GM23338 (cell line): ENCODE measurements around the gene ATP5MK. TPM values are rescaled to one million over a fixed set of nuclear protein-coding genes. Genes with fewer than 3 reads are reported as not detected.

Experiments used
- ATAC-seq: fragments of 200-7000 bp; cut with Tn5 transposase; 3 replicates; pipeline ENCODE4 v1.9.1; 2020
- DNase-seq: peaks from one replicate; pipeline ENCODE4 v3.0.0-alpha.2; 2015; ENCODE audit warnings: low spot score
- H2AFZ ChIP-seq: fragments of 200-600 bp; sonication (generic); 2 replicates; pipeline ENCODE4 v1.8.0; 2016; ENCODE audit warnings: antibody characterized with exemption, mild to moderate bottlenecking, moderate library complexity
- H3F3A ChIP-seq: fragments of 200-600 bp; sonication (generic); replicated peaks from 2 replicates; pipeline ENCODE4 v1.8.0; 2017; ENCODE audit warnings: antibody characterized with exemption, mixed run types, low read depth
- H3K27ac ChIP-seq: fragments of 200-600 bp; sonication (generic); 2 replicates; pipeline ENCODE4 v1.6.1; 2016; ENCODE audit warnings: low read depth
- H3K27me3 ChIP-seq: fragments of 200-600 bp; sonication (generic); 2 replicates; pipeline ENCODE4 v1.8.0; 2016; ENCODE audit warnings: mild to moderate bottlenecking, mixed run types, moderate library complexity; ENCODE audit not compliant: insufficient read depth
- H3K36me3 ChIP-seq: fragments of 200-600 bp; sonication (generic); 2 replicates; pipeline ENCODE4 v1.8.0; 2016; ENCODE audit warnings: mild to moderate bottlenecking; ENCODE audit not compliant: insufficient read depth
- H3K4me1 ChIP-seq: fragments of 200-600 bp; sonication (generic); 2 replicates; pipeline ENCODE4 v1.8.0; 2016; ENCODE audit warnings: mild to moderate bottlenecking, moderate library complexity; ENCODE audit not compliant: insufficient read depth
- H3K4me2 ChIP-seq: fragments of 200-600 bp; sonication (generic); 2 replicates; pipeline ENCODE4 v1.7.1; 2017; ENCODE audit warnings: mixed run types
- H3K4me3 ChIP-seq: fragments of 200-600 bp; sonication (generic); 2 replicates; pipeline ENCODE4 v1.6.1; 2016; ENCODE audit warnings: mixed run types
- H3K79me2 ChIP-seq: fragments of 200-600 bp; sonication (generic); replicated peaks from 2 replicates; pipeline ENCODE4 v1.8.0; 2017; ENCODE audit warnings: mild to moderate bottlenecking; ENCODE audit not compliant: insufficient read depth
- H3K9me2 ChIP-seq: fragments of 200-600 bp; sonication (generic); 2 replicates; pipeline ENCODE4 v1.8.0; 2017; ENCODE audit not compliant: insufficient read depth
- H4K20me1 ChIP-seq: fragments of 200-600 bp; sonication (generic); replicated peaks from 2 replicates; pipeline ENCODE4 v1.8.0; 2017; ENCODE audit warnings: mild to moderate bottlenecking; ENCODE audit not compliant: insufficient read depth
- H3K27ac Mint-ChIP-seq: 2 replicates; pipeline ENCODE4 v1.8.0; 2020; ENCODE audit warnings: inconsistent platforms, mild to moderate bottlenecking, moderate library complexity, mixed read lengths
- H3K27me3 Mint-ChIP-seq: 3 replicates; pipeline ENCODE4 v1.8.0; 2022; ENCODE audit warnings: low read depth, mild to moderate bottlenecking, moderate library complexity, mixed read lengths, inconsistent platforms; ENCODE audit not compliant: insufficient read depth, poor library complexity
- H3K36me3 Mint-ChIP-seq: 3 replicates; pipeline ENCODE4 v1.8.0; 2021; ENCODE audit warnings: low read depth, mild to moderate bottlenecking, inconsistent platforms, moderate library complexity, mixed read lengths
- H3K4me1 Mint-ChIP-seq: 3 replicates; pipeline ENCODE4 v1.8.0; 2020; ENCODE audit warnings: mild to moderate bottlenecking, inconsistent platforms, mixed read lengths
- H3K4me3 Mint-ChIP-seq: 3 replicates; pipeline ENCODE4 v1.8.0; 2021; ENCODE audit warnings: moderate library complexity, mild to moderate bottlenecking, inconsistent platforms, mixed read lengths
- H3K9me3 Mint-ChIP-seq: 3 replicates; pipeline ENCODE4 v1.8.0; 2020; ENCODE audit warnings: moderate library complexity, mild to moderate bottlenecking, inconsistent platforms, mixed read lengths
- CREB1 ChIP-seq: fragments of 250-450 bp; sonication (Bioruptor Pico); IDR thresholded peaks from 2 replicates; pipeline ENCODE4 v1.5.0; 2020; ENCODE audit warnings: low read depth, mild to moderate bottlenecking, moderate library complexity
- CTCF ChIP-seq, 2 experiments: fragments of 200-600 bp in 1 of 2; sonication (generic) in 1 of 2; conservative IDR thresholded peaks; 2 replicates each; pipeline versions ENCODE4 v1.5.1 to v1.6.1; 2016 to 2017; ENCODE audit warnings: antibody characterized with exemption in 2 of 2, low read depth in 2 of 2, mild to moderate bottlenecking in 2 of 2, moderate library complexity in 1 of 2
- ETS1 ChIP-seq: IDR thresholded peaks from 2 replicates; pipeline ENCODE4 v1.6.1; 2016; ENCODE audit warnings: antibody characterized with exemption
- EZH2 ChIP-seq: fragments of 200-600 bp; sonication (generic); IDR thresholded peaks from one replicate; pipeline ENCODE4 v1.8.0; 2017; ENCODE audit warnings: antibody characterized with exemption, mild to moderate bottlenecking, low read depth; ENCODE audit not compliant: unreplicated experiment
- EZH2phosphoT487 ChIP-seq: fragments of 200-600 bp; sonication (generic); IDR thresholded peaks from one replicate; pipeline ENCODE4 v1.8.1; 2018; ENCODE audit warnings: antibody characterized with exemption; ENCODE audit not compliant: unreplicated experiment
- JUNB ChIP-seq: IDR thresholded peaks from one replicate; pipeline ENCODE4 v1.6.1; 2016; ENCODE audit warnings: antibody characterized with exemption; ENCODE audit not compliant: unreplicated experiment
- NANOG ChIP-seq: IDR thresholded peaks from 2 replicates; pipeline ENCODE4 v1.6.1; 2016; ENCODE audit warnings: antibody characterized with exemption, borderline replicate concordance
- POLR2AphosphoS5 ChIP-seq: IDR thresholded peaks from 2 replicates; pipeline ENCODE4 v1.6.1; 2016; ENCODE audit warnings: antibody characterized with exemption, low read depth
- REST ChIP-seq: IDR thresholded peaks from one replicate; pipeline ENCODE4 v1.6.1; 2018; ENCODE audit warnings: antibody characterized with exemption; ENCODE audit not compliant: unreplicated experiment
- STAT1 ChIP-seq: IDR thresholded peaks from one replicate; pipeline ENCODE4 v1.6.1; 2016; ENCODE audit warnings: antibody characterized with exemption; ENCODE audit not compliant: unreplicated experiment
- ZNF114 ChIP-seq: fragments of 250-450 bp; sonication (Bioruptor Pico); IDR thresholded peaks from 2 replicates; pipeline ENCODE4 v1.5.0; 2020; ENCODE audit warnings: mild to moderate bottlenecking, moderate library complexity
- ZNF331 ChIP-seq: fragments of 250-450 bp; sonication (Bioruptor Pico); IDR thresholded peaks from 2 replicates; pipeline ENCODE4 v1.5.0; 2020; ENCODE audit warnings: low read depth, mild to moderate bottlenecking, moderate library complexity
- ZNF462 ChIP-seq: fragments of 250-450 bp; sonication (Bioruptor Pico); IDR thresholded peaks from 2 replicates; pipeline ENCODE4 v1.5.0; 2020; ENCODE audit warnings: mild to moderate bottlenecking, moderate library complexity
- polyA plus RNA-seq: library from polyadenylated mRNA; unstranded; fragments of >200 nt; fragmentation: Nextera tagmentation; extraction: Ambion mirVana; gene quantifications from 2 replicates; pipeline ENCODE4 v1.2.1, GENCODE V29; 2016
- total RNA-seq: library from RNA; depleted of rRNA; stranded (reverse); fragments of >200 nt; shearing (Covaris generic); gene quantifications from 2 replicates; pipeline ENCODE4 v1.2.3, GENCODE V29; 2014

Gene ATP5MK
- total and polyA plus RNA-seq, 2 experiments from 2014 or later: 227 to 1,139 TPM

- ATAC-seq: no peak
- peaks cover 76% of the 10 kb centered on the region for H3K36me3 ChIP-seq
- Mint-ChIP-seq H3K9me3 (no peaks in the 10 kb centered on the region; the same call in 2 of the 3 replicates), H3K4me3 (no peak overlapping the region), H3K27me3 (peaks cover 11% of the 10 kb centered on the region), H3K36me3 (peaks cover 91% of the 10 kb centered on the region), H3K27ac (no peak overlapping the region), H3K4me1 (no peaks in the 10 kb centered on the region)
- H4K20me1 ChIP-seq: peaks cover 9% of the 10 kb centered on the region; the same call in 1 of the 2 replicates
- TF ChIP-seq POLR2AphosphoS5 (no peak), EZH2phosphoT487 (no peak), ZNF331 (CRISPR knock-in tag) (no peak), ETS1 (no peak), REST (no peak), CREB1 (no peak), ZNF114 (no peak), ZNF462 (CRISPR knock-in tag) (no peak), NANOG (no peak), JUNB (no peak), STAT1 (no peak), EZH2 (no peak), CTCF (conservative IDR thresholded peaks at IDR 0.05; ENCODE audit: low read depth in 2 of 2) (no peak)
- H3K27ac ChIP-seq: no peak overlapping the region
- H3K9me2 ChIP-seq: no peaks in the 10 kb centered on the region
- no peaks in the 10 kb centered on the region for H3K4me1 ChIP-seq
- H3K79me2 ChIP-seq: no peaks in the 10 kb centered on the region
- DNase-seq: no peak
- H3K4me3 ChIP-seq: no peak overlapping the region
- H3K4me2 ChIP-seq: no peak overlapping the region
- no peak overlapping the region for H2AFZ ChIP-seq
- H3K27me3 ChIP-seq: no peaks in the 10 kb centered on the region
- H3F3A ChIP-seq: no peaks in the 10 kb centered on the region
These were observed 44.9 kb upstream of the ATP5MK start for GRCh38 chr10:103441206-103441605.
